Ovary (tissue), 3 donors: ENCODE results near the gene ZNF155.
"Not testable (repeated sequence)": the region's sequence is repeated elsewhere in the genome, so short reads cannot be mapped to it uniquely, and the experiment has no call there.

Source experiments
- CTCF ChIP-seq, 3 donors: fragments of 450-650 bp in 2 of 3; fragments of 200-600 bp in 1 of 3; IDR thresholded peaks; one replicate each; pipeline versions ENCODE4 v1.5.1 to v1.8.0; 2016 to 2022; ENCODE audit warnings: antibody characterized with exemption in 3 of 3, mild to moderate bottlenecking in 1 of 3
- EP300 ChIP-seq: sonication (generic); formaldehyde crosslinking; IDR thresholded peaks from one replicate; pipeline ENCODE4 v1.6.1; 2017; ENCODE audit warnings: antibody characterized with exemption
- POLR2A ChIP-seq: fragments of 450-650 bp; IDR thresholded peaks from one replicate; pipeline ENCODE4 v1.6.1; 2017; ENCODE audit warnings: antibody characterized with exemption, mild to moderate bottlenecking, moderate library complexity
- donor health status: DM: no; HTN: no; CAD: no.

DNA sequence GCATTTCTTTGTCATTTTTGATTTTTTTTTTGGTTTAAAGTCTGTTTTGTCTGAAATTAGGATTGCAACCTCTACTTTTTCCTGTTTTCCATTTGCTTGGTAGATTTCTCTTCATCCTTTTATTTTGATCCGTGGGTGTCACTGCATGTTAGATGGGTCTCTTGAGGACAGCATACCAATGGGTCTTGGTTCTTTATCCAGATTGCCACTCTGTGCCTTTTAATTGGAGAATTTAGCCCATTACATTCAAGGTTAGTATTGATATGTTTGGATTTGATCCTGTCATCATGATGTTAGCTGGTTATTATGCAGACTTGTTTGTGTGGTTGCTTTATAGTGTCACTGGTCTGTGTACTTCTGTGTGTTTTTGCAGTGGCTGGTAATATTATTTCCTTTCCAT is 36.6 kb upstream of the ZNF155 start:
- not testable (repeated sequence) for TF ChIP-seq EP300; CTCF (IDR thresholded peaks at IDR 0.05); POLR2A
